Osteoblast (primary cell): ENCODE results near the gene ATXN2. TPM values are rescaled to one million over a fixed set of nuclear protein-coding genes. Genes with fewer than 3 reads are reported as not detected.

Source experiments
- DNase-seq: peaks from one replicate; pipeline ENCODE4 v3.0.0; 2011; ENCODE audit warnings: low spot score, mixed read lengths; ENCODE audit not compliant: insufficient read length; ENCODE audit errors: missing footprints
- H2AFZ ChIP-seq: 2 replicates; pipeline ENCODE4 v1.6.0; 2011; ENCODE audit warnings: mild to moderate bottlenecking, low read length
- H3K27ac ChIP-seq: 2 replicates; pipeline ENCODE4 v1.5.1; 2011; ENCODE audit warnings: mild to moderate bottlenecking, low read depth, low read length, moderate library complexity
- H3K27me3 ChIP-seq: 2 replicates; pipeline ENCODE4 v1.6.0; 2012; ENCODE audit warnings: mild to moderate bottlenecking, control low read depth, inconsistent platforms, low read length, moderate library complexity; ENCODE audit not compliant: insufficient read depth
- H3K36me3 ChIP-seq: 2 replicates; pipeline ENCODE4 v1.5.1; 2011; ENCODE audit warnings: mild to moderate bottlenecking, low read length, control low read depth, moderate library complexity; ENCODE audit not compliant: insufficient read depth
- H3K4me1 ChIP-seq: 2 replicates; pipeline ENCODE4 v1.5.1; 2011; ENCODE audit warnings: mild to moderate bottlenecking, low read length, control low read depth, moderate library complexity; ENCODE audit not compliant: insufficient read depth
- H3K4me2 ChIP-seq: 2 replicates; pipeline ENCODE4 v1.6.0; 2011; ENCODE audit warnings: mild to moderate bottlenecking, low read length; ENCODE audit not compliant: insufficient read depth
- H3K4me3 ChIP-seq: fragments of 200-600 bp; sonication (generic); 3 replicates; pipeline ENCODE4 v1.5.1; 2012; ENCODE audit warnings: mild to moderate bottlenecking, low read length, inconsistent platforms; ENCODE audit not compliant: insufficient read depth
- H3K79me2 ChIP-seq: 2 replicates; pipeline ENCODE4 v1.6.0; 2012; ENCODE audit warnings: mild to moderate bottlenecking, low read length, control low read depth, inconsistent platforms; ENCODE audit not compliant: insufficient read depth
- H3K9me3 ChIP-seq: 2 replicates; pipeline ENCODE4 v1.5.1; 2011; ENCODE audit warnings: low read depth, low read length, control low read depth
- H4K20me1 ChIP-seq: 2 replicates; pipeline ENCODE4 v1.6.0; 2012; ENCODE audit warnings: mild to moderate bottlenecking, low read length, control low read depth; ENCODE audit not compliant: insufficient read depth
- CTCF ChIP-seq: IDR thresholded peaks from 2 replicates; pipeline ENCODE4 v1.5.1; 2011; ENCODE audit warnings: mild to moderate bottlenecking, low read depth, low read length, moderate library complexity; ENCODE audit errors: extremely low read depth
- total RNA-seq: library from RNA; depleted of rRNA; stranded (reverse); fragments of >200 nt; gene quantifications from 2 replicates; pipeline ENCODE4 v1.2.3, GENCODE V29; 2012

The ATXN2 gene
- total RNA-seq, 1 donor: 39.4 TPM

- peak; percentile 87 for DNase-seq
- Histone ChIP-seq H3K4me3 (peak overlapping the region; percentile 93), H2AFZ (no peak overlapping the region), H3K4me1 (peaks cover 52% of the 10 kb centered on the region), H3K79me2 (peaks cover 57% of the 10 kb centered on the region), H3K27ac (peak overlapping the region; percentile 76), H3K27me3 (no peaks in the 10 kb centered on the region), H4K20me1 (peaks cover 31% of the 10 kb centered on the region), H3K4me2 (peak overlapping the region; percentile 93), H3K36me3 (peaks cover 9% of the 10 kb centered on the region), H3K9me3 (no peaks in the 10 kb centered on the region)
- TF ChIP-seq CTCF: no peak
Observed at GRCh38 chr12:111406474-111407376, 192.4 kb downstream of the ATXN2 start.

- H3K79me2 ChIP-seq: peaks cover 50% of the 10 kb centered on the region
- peak within 1 kb of the TSS; percentile 93 for H3K4me2 ChIP-seq
- peak within 1 kb of the TSS; percentile 93 for H3K4me3 ChIP-seq
- H2AFZ ChIP-seq: peak within 1 kb of the TSS; percentile 39
- H3K27ac ChIP-seq: peak within 1 kb of the TSS; percentile 76
- TF ChIP-seq CTCF: no peak
- peak; percentile 97 for DNase-seq
- H3K36me3 ChIP-seq: peaks cover 9% of the 10 kb centered on the region
- peaks cover 44% of the 10 kb centered on the region for H3K4me1 ChIP-seq
- H3K27me3 ChIP-seq: no peaks in the 10 kb centered on the region
- no peaks in the 10 kb centered on the region for H3K9me3 ChIP-seq
- H4K20me1 ChIP-seq: peaks cover 31% of the 10 kb centered on the region
Observed at GRCh38 chr12:111405859-111406473, 193.1 kb downstream of the ATXN2 start, which contains the start of gene SH2B3. SH2B3 (plus strand) TSS chr12:111405923; CDS start chr12:111418146, 12,223 bp downstream.

- Histone ChIP-seq H3K27me3 (no peaks in the 10 kb centered on the region), H3K36me3 (peaks cover 9% of the 10 kb centered on the region), H2AFZ (peak overlapping the region; percentile 39), H4K20me1 (peaks cover 27% of the 10 kb centered on the region), H3K4me2 (peak overlapping the region; percentile 75), H3K4me3 (peak overlapping the region; percentile 93), H3K27ac (no peak overlapping the region), H3K4me1 (peaks cover 37% of the 10 kb centered on the region), H3K9me3 (no peaks in the 10 kb centered on the region), H3K79me2 (peaks cover 43% of the 10 kb centered on the region)
- DNase-seq: peak; percentile 98
- peak; percentile 34 for TF ChIP-seq CTCF
Observed at GRCh38 chr12:111405149-111405858, 193.8 kb downstream of the ATXN2 start.
